Measurements from ENCODE around the gene RTP3.
"Not testable (repeated sequence)": the region's sequence is repeated elsewhere in the genome, so short reads cannot be mapped to it uniquely, and the experiment has no call there.

RTP3 gene

DNA sequence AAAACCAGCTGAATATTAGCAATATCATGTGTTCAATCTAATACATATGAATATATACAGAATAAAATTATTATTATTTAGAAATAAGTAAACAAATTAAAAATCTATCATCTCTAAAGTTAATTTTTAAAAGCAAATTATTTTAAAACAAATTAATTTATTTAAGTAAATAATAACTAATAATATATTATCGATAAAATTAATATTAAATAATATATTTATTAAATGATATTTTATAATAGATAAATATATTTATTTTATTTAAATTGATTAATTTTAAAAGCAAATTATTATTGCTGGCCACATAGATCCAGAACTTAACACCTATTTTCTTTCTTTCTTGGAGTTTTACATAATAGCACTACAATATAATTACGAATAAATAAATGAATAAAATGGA is 22.2 kb downstream of the RTP3 start:
- no peak for DNase-seq (ENCODE audit: low spot score)

GRCh38 chr3:46520531-46520930 is 22.8 kb downstream of the RTP3 start:
- DNase-seq (ENCODE audit: low spot score): no peak

- DNase-seq (ENCODE audit: low spot score): no peak
Observed at GRCh38 chr3:46521096-46521495, 23.3 kb downstream of the RTP3 start.

GRCh38 chr3:46522201-46522600 is 24.4 kb downstream of the RTP3 start:
- DNase-seq (ENCODE audit: low spot score): not testable (repeated sequence)

- DNase-seq (ENCODE audit: low spot score): no peak
Observed at GRCh38 chr3:46523556-46523955, 25.8 kb downstream of the RTP3 start.

DNA sequence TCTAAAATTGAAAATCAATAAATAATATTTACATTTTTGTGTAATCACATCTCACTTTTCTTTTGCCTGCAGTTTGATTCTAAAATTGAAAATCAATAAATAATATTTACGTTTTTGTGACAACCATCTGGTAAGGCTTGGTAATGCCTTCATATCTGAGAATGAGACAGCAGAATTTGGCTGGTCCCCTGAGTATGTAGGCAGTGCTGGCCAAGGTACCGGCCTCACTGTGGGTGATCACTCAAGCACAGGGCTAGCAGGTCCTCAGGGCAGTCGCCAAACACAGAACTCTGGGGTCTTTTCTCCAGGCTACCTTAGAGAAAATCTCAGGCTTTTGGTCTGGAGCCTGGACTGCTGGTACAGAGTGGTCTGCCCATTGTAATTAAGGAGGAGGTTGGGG is 26.2 kb downstream of the RTP3 start:
- DNase-seq (ENCODE audit: low spot score): no peak

DNA sequence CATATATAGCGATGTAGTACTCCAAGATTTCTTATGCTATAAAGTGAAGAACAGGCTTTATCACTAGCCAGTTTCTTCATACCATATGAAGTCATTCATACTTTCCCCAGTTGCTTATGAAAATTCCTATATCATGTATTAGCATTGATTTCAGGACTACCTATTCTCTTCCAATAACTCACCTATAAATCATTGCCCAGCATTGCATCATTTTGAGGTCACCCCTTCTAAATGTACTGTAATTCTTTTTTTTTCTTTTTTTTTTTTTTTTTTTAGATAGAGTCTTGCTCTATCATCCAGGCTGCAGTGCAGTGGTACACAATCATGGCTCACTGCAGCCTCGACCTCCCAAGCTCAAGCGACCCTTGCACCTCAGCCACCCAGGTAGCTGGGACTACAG is 27.1 kb downstream of the RTP3 start:
- DNase-seq (ENCODE audit: low spot score): no peak

GRCh38 chr3:46527239-46527638 is 29.5 kb downstream of the RTP3 start:
- no peak for DNase-seq (ENCODE audit: low spot score)

DNA sequence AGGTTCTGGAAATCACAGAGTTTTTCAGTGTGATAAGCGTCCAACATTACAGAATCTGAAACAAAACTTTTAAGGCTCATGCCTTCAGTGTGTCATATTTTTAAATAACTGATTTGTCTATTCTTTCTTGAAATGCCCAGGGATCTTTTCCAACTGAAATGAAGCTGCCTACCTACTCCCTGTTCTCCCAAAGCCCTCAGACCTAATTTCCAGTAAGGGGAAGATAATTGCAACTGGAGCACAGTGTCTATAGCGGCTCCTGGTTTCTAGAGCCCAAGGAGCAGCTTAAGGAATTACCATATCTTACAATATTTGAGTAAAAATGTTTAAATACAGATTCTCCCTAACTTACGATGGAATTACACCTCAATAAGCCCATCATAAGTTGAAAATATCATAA is 35.3 kb downstream of the RTP3 start:
- DNase-seq (ENCODE audit: low spot score): no peak

DNA sequence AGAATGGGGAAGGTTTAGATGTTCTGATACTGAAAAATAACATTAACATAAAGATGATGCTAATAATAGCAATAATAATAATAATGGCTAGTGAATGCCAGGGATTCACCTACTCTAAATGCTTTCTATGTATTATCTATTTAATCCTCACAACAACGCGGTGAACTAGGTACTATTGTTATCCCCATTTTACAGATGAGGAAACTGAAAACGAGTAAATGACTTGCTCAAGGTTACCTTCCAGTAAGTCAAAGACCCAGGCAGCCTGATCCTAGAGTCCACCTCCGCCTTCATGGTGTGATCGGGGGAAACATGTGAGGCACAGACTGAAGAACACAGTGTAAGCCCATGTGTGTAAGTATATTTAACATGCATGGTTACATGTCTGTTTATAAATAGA is 38.0 kb downstream of the RTP3 start:
- no peak for DNase-seq (ENCODE audit: low spot score)

DNA sequence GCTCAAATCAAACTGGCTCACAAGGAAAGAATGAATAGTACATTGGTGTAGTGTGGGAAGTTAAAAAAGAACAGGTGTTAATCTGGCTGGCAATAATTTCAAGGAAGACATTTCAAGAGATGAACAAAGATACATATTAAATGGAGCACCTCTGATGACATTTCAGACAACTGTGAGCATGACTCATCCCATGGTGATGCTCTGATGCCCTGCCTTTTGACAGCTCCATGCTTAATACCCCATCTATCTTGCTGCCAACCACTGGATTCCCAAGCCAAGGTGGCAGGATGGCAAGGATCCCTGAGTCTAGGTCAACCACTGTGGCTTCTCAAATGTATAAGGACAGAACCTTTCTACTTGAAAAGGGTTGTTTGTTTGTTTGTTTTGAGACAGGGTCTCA is 39.0 kb downstream of the RTP3 start:
- no peak for DNase-seq (ENCODE audit: low spot score)

DNA sequence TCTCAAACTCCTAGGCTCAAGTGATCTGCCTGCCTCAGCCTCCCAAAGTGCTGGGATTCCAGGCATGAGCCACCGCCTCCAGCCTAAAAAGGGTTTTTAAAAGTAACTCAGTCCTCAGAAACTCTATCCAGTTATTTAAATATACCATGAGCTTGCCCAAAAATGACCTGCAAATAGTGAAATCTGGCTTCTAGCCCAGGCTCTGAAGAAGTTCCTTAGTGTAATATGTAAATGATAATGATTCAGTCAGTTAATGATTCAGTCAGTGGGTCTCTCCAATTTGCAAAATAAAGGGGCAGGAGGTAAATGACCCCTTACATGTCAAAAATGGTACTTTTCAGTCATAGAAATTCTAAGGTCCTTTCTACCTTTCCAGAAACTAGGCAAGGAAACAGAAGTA is 39.5 kb downstream of the RTP3 start:
- no peak for DNase-seq (ENCODE audit: low spot score)

DNA sequence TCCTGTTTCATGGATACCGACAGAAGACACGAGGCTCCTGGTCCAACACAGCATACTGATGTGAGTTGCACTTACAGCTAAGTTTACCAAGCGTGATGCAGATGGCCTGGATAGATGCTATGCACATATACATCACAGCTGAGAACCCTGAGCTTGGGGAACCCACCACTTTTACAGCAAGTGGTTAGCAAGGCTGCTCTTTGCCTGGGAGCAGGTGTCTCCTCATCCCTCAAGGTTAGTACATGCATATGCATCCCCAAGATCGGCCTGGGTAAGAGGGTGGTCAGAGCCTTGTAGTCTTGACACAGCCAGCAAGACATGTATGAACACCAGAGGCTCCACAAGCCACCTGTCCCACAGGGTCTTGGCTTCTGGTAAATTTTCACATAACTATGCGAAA is 40.0 kb downstream of the RTP3 start:
- no peak for DNase-seq (ENCODE audit: low spot score)

GRCh38 chr3:46538425-46538802 is 40.6 kb downstream of the RTP3 start:
- DNase-seq (ENCODE audit: low spot score): not testable (repeated sequence)

DNA sequence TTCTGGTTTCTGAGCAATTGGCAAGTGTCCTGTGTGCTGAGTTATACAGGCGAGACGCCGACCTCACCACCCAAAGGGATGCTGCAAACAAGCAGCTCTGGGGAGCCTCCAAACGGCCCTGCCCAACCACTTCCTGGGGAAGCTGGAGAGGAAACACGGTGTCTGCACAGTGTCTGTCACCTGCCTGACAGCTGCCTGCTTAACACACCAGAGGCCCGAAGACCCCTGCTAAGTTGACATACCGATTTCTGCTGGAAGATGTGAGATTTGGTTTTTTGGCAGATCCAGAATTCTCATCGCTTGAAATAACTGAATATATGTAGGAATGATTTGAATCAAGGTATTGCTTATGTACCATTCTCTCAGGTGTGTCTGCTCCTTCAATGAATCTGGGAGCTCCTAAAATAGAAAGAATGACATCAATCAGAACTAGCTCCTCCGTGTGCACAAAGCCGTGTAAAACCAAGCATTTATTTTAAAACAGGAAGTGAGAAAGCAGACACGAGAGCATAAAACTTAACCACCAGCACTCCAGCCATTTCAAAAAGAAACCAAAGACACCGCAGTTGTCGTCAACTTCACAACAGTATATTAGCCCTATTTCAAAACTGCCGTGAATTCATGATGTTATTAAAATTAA is 41.1 kb downstream of the RTP3 start:
- no peak for DNase-seq (ENCODE audit: low spot score)

DNA sequence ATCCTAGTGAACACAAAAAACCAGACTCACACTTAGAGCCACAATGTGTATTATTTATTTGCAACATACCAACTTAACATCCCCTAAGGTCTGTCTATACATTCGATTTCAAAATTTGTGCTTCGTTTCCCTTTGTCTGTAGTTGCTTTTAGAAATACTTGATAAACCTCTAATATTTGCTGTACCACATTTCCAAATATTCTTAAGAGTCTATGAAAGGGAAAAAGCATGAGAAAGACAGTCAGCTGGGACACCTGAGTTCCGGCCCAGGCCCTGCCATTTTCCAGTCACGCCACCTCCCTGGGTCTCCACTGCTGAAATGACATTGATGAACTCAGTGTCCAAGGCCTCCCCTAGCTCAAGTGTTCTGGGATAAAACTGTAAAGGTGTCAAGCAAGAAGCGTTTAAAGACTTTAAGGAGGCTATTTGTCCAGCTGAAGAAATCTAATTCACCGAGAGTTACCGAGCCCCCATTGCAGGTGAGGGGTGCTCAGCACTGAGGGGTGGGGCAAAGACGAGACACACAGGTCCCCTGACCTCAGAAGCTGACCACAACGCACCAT is 41.7 kb downstream of the RTP3 start:
- no peak for DNase-seq (ENCODE audit: low spot score)

GRCh38 chr3:46540550-46540949 is 42.8 kb downstream of the RTP3 start:
- DNase-seq (ENCODE audit: low spot score): no peak

- no peak for DNase-seq (ENCODE audit: low spot score)
Observed at GRCh38 chr3:46541835-46542234, 44.1 kb downstream of the RTP3 start.

DNA sequence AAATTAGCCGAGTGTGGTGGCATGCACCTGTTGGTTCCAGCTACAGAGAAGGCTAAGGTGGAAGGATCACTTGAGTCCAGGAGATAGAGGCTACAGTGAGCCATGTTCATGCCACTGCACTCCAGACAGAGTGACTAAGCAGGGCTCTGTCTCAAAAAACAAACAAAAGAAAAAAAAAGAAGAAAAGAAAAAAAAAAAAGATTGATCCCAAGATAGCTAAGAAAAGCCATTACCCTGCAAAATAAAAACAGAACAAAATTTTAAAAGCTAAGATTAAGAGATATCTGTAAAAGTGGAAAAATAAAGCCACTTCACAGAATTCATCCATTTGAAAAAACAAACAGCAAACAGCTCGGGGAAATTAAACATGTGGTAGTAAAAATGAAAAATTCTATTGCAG is 44.6 kb downstream of the RTP3 start:
- no peak for DNase-seq (ENCODE audit: low spot score)

DNA sequence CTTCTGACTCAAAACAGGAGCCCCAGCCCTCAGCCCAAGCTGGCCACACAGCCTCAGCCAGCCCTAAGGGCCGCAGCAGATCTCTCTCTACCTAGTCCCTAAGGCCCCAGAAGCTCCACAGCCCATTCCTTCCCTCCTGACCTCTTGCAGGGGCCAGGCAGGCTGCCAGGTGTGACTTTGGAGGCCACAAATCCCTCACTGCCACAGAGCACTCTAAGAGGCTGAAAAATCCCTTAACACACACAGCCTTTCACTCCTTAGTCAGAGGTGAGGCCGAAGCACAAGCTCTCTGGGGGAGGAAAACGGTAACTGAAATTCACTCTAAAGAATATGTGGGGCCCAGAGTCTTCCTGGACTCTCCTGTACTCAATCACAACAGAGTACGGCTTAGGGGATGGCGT is 45.0 kb downstream of the RTP3 start:
- DNase-seq (ENCODE audit: low spot score): no peak

DNA sequence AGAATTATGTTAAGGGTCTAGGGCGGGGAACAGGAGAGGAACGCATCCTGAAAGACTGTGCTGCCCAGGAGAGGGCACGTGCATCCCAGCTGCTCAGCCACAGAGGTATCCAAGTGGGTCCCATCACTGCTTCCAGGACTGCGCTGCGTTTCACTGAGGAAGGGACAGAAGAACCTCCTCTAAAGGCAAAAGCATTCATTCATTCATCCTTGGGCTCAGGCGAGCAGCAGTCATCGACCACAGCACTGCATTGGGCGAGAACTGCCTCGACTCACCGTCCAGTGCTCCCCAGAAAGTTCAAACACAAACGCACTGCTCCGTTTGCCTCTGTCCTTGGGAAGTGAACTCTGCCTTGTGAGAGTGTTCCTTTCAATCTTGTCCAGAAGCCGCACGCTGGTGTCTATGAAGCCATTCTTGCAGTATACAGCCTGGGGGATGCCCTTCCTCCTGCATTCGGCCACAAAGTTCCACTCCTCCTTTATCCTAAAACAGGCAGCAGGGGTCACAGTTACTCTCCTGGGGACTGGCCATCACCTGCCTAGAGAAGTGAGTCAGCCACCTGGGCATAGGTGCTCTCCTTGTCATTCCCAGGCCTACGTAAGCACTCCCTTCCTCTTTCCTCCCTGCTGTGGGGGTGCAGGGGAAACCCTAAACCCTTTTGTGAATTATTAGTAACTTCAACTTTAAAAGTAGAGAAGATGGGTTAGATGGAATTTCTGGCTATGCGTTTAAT is 47.2 kb downstream of the RTP3 start:
- no peak for DNase-seq (ENCODE audit: low spot score)

DNA sequence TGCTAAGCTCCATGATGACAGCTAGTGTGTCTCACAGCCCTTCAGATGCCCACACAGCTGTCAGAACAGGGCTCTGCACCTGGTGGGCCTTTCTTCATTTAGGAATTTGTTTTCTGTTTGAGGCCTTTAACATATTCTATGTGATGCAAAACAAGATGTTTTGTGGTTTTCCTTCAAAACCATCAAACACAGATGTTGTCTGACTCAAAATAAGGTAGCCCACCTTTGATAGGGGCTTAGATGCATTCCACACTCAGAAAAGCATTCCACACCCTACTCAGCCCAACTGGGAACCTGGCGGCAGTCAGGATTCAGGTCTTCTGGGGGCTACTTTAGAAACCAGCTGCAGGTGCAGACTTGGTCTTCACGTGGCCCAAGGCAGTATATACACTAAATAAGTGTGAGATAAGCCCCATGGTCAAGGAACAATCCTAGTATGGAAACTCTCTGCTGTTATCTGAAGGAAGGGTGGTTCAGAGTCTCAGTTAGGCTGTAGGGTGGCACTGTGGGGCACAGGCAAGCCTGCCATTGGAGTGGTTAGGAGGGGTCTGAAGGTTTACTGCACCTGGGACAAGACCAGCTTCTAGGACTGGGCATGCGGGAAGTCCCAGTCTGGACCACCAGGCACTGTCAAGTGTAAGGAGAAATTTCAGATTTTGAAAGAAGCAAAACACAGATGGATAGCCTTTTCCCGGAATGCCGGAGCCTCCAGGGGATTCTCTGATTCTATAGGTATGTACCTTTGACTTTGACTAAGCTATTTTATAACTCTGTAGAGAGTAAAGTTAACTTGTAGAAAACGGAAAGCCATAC is 48.2 kb downstream of the RTP3 start:
- DNase-seq (ENCODE audit: low spot score): no peak

DNA sequence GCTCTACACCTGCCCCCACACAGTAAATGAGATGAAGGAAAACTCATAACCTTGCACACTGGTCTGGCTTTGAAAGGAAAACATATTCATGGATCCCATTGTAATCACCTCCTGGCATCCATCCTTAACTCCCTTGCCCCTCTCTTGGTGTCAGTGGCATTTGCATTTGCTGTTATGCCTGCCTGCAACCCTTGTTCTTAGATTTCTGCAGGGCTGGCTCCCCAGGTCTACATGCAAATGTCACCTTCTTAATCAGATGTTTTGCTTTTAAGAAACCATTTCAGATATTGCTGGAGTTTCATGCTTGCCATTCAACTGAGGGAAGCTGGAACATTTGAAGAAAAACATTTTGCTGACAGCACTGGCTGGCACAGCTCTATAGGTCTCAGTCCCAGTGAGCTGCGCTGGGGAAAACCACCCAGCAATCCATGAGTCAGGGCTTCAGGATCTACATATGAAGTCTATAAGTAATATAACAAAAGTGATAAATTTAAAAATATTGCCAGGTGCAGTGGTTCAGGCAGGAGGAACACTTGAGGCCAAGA is 49.2 kb downstream of the RTP3 start:
- no peak for DNase-seq (ENCODE audit: low spot score)
